GM23338 (cell line): ENCODE data around the gene PPARD. TPM values are rescaled to one million over a fixed set of nuclear protein-coding genes. Genes with fewer than 3 reads are reported as not detected.

Experiments used
- ATAC-seq: fragments of 200-7000 bp; cut with Tn5 transposase; 3 replicates; pipeline ENCODE4 v1.9.1; 2020
- DNase-seq: peaks from one replicate; pipeline ENCODE4 v3.0.0-alpha.2; 2015; ENCODE audit warnings: low spot score
- H2AFZ ChIP-seq: fragments of 200-600 bp; sonication (generic); 2 replicates; pipeline ENCODE4 v1.8.0; 2016; ENCODE audit warnings: antibody characterized with exemption, mild to moderate bottlenecking, moderate library complexity
- H3F3A ChIP-seq: fragments of 200-600 bp; sonication (generic); replicated peaks from 2 replicates; pipeline ENCODE4 v1.8.0; 2017; ENCODE audit warnings: antibody characterized with exemption, mixed run types, low read depth
- H3K27ac ChIP-seq: fragments of 200-600 bp; sonication (generic); 2 replicates; pipeline ENCODE4 v1.6.1; 2016; ENCODE audit warnings: low read depth
- H3K27me3 ChIP-seq: fragments of 200-600 bp; sonication (generic); 2 replicates; pipeline ENCODE4 v1.8.0; 2016; ENCODE audit warnings: mild to moderate bottlenecking, mixed run types, moderate library complexity; ENCODE audit not compliant: insufficient read depth
- H3K36me3 ChIP-seq: fragments of 200-600 bp; sonication (generic); 2 replicates; pipeline ENCODE4 v1.8.0; 2016; ENCODE audit warnings: mild to moderate bottlenecking; ENCODE audit not compliant: insufficient read depth
- H3K4me1 ChIP-seq: fragments of 200-600 bp; sonication (generic); 2 replicates; pipeline ENCODE4 v1.8.0; 2016; ENCODE audit warnings: mild to moderate bottlenecking, moderate library complexity; ENCODE audit not compliant: insufficient read depth
- H3K4me2 ChIP-seq: fragments of 200-600 bp; sonication (generic); 2 replicates; pipeline ENCODE4 v1.7.1; 2017; ENCODE audit warnings: mixed run types
- H3K4me3 ChIP-seq: fragments of 200-600 bp; sonication (generic); 2 replicates; pipeline ENCODE4 v1.6.1; 2016; ENCODE audit warnings: mixed run types
- H3K79me2 ChIP-seq: fragments of 200-600 bp; sonication (generic); replicated peaks from 2 replicates; pipeline ENCODE4 v1.8.0; 2017; ENCODE audit warnings: mild to moderate bottlenecking; ENCODE audit not compliant: insufficient read depth
- H3K9me2 ChIP-seq: fragments of 200-600 bp; sonication (generic); 2 replicates; pipeline ENCODE4 v1.8.0; 2017; ENCODE audit not compliant: insufficient read depth
- H4K20me1 ChIP-seq: fragments of 200-600 bp; sonication (generic); replicated peaks from 2 replicates; pipeline ENCODE4 v1.8.0; 2017; ENCODE audit warnings: mild to moderate bottlenecking; ENCODE audit not compliant: insufficient read depth
- H3K27ac Mint-ChIP-seq: 2 replicates; pipeline ENCODE4 v1.8.0; 2020; ENCODE audit warnings: inconsistent platforms, mild to moderate bottlenecking, moderate library complexity, mixed read lengths
- H3K27me3 Mint-ChIP-seq: 3 replicates; pipeline ENCODE4 v1.8.0; 2022; ENCODE audit warnings: low read depth, mild to moderate bottlenecking, moderate library complexity, mixed read lengths, inconsistent platforms; ENCODE audit not compliant: insufficient read depth, poor library complexity
- H3K36me3 Mint-ChIP-seq: 3 replicates; pipeline ENCODE4 v1.8.0; 2021; ENCODE audit warnings: low read depth, mild to moderate bottlenecking, inconsistent platforms, moderate library complexity, mixed read lengths
- H3K4me1 Mint-ChIP-seq: 3 replicates; pipeline ENCODE4 v1.8.0; 2020; ENCODE audit warnings: mild to moderate bottlenecking, inconsistent platforms, mixed read lengths
- H3K4me3 Mint-ChIP-seq: 3 replicates; pipeline ENCODE4 v1.8.0; 2021; ENCODE audit warnings: moderate library complexity, mild to moderate bottlenecking, inconsistent platforms, mixed read lengths
- H3K9me3 Mint-ChIP-seq: 3 replicates; pipeline ENCODE4 v1.8.0; 2020; ENCODE audit warnings: moderate library complexity, mild to moderate bottlenecking, inconsistent platforms, mixed read lengths
- CTCF ChIP-seq, 2 experiments: fragments of 200-600 bp in 1 of 2; sonication (generic) in 1 of 2; conservative IDR thresholded peaks; 2 replicates each; pipeline versions ENCODE4 v1.5.1 to v1.6.1; 2016 to 2017; ENCODE audit warnings: antibody characterized with exemption in 2 of 2, low read depth in 2 of 2, mild to moderate bottlenecking in 2 of 2, moderate library complexity in 1 of 2
- EZH2 ChIP-seq: fragments of 200-600 bp; sonication (generic); IDR thresholded peaks from one replicate; pipeline ENCODE4 v1.8.0; 2017; ENCODE audit warnings: antibody characterized with exemption, mild to moderate bottlenecking, low read depth; ENCODE audit not compliant: unreplicated experiment
- EZH2phosphoT487 ChIP-seq: fragments of 200-600 bp; sonication (generic); IDR thresholded peaks from one replicate; pipeline ENCODE4 v1.8.1; 2018; ENCODE audit warnings: antibody characterized with exemption; ENCODE audit not compliant: unreplicated experiment
- JUNB ChIP-seq: IDR thresholded peaks from one replicate; pipeline ENCODE4 v1.6.1; 2016; ENCODE audit warnings: antibody characterized with exemption; ENCODE audit not compliant: unreplicated experiment
- NANOG ChIP-seq: IDR thresholded peaks from 2 replicates; pipeline ENCODE4 v1.6.1; 2016; ENCODE audit warnings: antibody characterized with exemption, borderline replicate concordance
- POLR2AphosphoS5 ChIP-seq: IDR thresholded peaks from 2 replicates; pipeline ENCODE4 v1.6.1; 2016; ENCODE audit warnings: antibody characterized with exemption, low read depth
- STAT1 ChIP-seq: IDR thresholded peaks from one replicate; pipeline ENCODE4 v1.6.1; 2016; ENCODE audit warnings: antibody characterized with exemption; ENCODE audit not compliant: unreplicated experiment
- ZNF114 ChIP-seq: fragments of 250-450 bp; sonication (Bioruptor Pico); IDR thresholded peaks from 2 replicates; pipeline ENCODE4 v1.5.0; 2020; ENCODE audit warnings: mild to moderate bottlenecking, moderate library complexity
- ZNF331 ChIP-seq: fragments of 250-450 bp; sonication (Bioruptor Pico); IDR thresholded peaks from 2 replicates; pipeline ENCODE4 v1.5.0; 2020; ENCODE audit warnings: low read depth, mild to moderate bottlenecking, moderate library complexity
- polyA plus RNA-seq: library from polyadenylated mRNA; unstranded; fragments of >200 nt; fragmentation: Nextera tagmentation; extraction: Ambion mirVana; gene quantifications from 2 replicates; pipeline ENCODE4 v1.2.1, GENCODE V29; 2016
- total RNA-seq: library from RNA; depleted of rRNA; stranded (reverse); fragments of >200 nt; shearing (Covaris generic); gene quantifications from 2 replicates; pipeline ENCODE4 v1.2.3, GENCODE V29; 2014
- TF ChIP-seq, protein P1 (sequence below): IDR thresholded peaks from one replicate; pipeline ENCODE4 v1.6.1; 2018; ENCODE audit warnings: antibody characterized with exemption; ENCODE audit not compliant: unreplicated experiment

The PPARD gene
- total and polyA plus RNA-seq, 2 experiments from 2014 or later: 5.1 to 9.7 TPM

DNA sequence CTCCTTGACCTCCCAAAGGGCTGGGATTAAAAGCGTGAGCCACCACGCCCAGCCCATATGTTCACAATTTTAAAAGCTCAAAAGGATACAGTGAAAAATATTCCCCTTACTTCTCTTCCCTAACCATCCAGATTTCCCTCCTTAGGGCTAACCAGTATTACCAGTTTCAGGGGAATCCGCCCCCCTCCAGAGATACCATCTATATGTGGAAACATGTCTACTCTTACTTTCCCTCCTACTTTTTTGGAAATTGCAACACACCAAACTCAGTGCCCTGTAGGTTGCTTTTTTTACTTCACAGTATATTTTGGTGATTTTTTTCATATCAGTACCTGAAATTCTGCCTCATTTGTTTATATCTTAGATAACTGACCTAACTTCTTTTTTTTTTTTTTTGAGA is 118.9 kb downstream of the PPARD start (continued):
- TF ChIP-seq, protein P1, sequence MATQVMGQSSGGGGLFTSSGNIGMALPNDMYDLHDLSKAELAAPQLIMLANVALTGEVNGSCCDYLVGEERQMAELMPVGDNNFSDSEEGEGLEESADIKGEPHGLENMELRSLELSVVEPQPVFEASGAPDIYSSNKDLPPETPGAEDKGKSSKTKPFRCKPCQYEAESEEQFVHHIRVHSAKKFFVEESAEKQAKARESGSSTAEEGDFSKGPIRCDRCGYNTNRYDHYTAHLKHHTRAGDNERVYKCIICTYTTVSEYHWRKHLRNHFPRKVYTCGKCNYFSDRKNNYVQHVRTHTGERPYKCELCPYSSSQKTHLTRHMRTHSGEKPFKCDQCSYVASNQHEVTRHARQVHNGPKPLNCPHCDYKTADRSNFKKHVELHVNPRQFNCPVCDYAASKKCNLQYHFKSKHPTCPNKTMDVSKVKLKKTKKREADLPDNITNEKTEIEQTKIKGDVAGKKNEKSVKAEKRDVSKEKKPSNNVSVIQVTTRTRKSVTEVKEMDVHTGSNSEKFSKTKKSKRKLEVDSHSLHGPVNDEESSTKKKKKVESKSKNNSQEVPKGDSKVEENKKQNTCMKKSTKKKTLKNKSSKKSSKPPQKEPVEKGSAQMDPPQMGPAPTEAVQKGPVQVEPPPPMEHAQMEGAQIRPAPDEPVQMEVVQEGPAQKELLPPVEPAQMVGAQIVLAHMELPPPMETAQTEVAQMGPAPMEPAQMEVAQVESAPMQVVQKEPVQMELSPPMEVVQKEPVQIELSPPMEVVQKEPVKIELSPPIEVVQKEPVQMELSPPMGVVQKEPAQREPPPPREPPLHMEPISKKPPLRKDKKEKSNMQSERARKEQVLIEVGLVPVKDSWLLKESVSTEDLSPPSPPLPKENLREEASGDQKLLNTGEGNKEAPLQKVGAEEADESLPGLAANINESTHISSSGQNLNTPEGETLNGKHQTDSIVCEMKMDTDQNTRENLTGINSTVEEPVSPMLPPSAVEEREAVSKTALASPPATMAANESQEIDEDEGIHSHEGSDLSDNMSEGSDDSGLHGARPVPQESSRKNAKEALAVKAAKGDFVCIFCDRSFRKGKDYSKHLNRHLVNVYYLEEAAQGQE: no peak
- no peak for TF ChIP-seq ZNF114

- DNase-seq: no peak
- Mint-ChIP-seq H3K27me3 (peaks cover 9% of the 10 kb centered on the region), H3K9me3 (no peaks in the 10 kb centered on the region; the same call in 2 of the 3 replicates), H3K27ac (no peak overlapping the region), H3K36me3 (peaks cover 61% of the 10 kb centered on the region), H3K4me3 (no peak overlapping the region), H3K4me1 (peaks cover 5% of the 10 kb centered on the region)
- Histone ChIP-seq H2AFZ (no peak overlapping the region), H3K27ac (no peak overlapping the region), H3K4me2 (no peak overlapping the region), H3K4me3 (no peak overlapping the region), H3K9me2 (no peaks in the 10 kb centered on the region), H3K79me2 (peaks cover 1% of the 10 kb centered on the region), H3K27me3 (peaks cover 5% of the 10 kb centered on the region; the same call in 1 of the 2 replicates), H3F3A (peaks cover 3% of the 10 kb centered on the region; the same call in 1 of the 2 replicates), H3K4me1 (peaks cover 5% of the 10 kb centered on the region; the same call in 1 of the 2 replicates), H3K36me3 (no peaks in the 10 kb centered on the region), H4K20me1 (no peaks in the 10 kb centered on the region)
- TF ChIP-seq ZNF331 (CRISPR knock-in tag) (no peak), JUNB (no peak), CTCF (conservative IDR thresholded peaks at IDR 0.05; ENCODE audit: low read depth in 2 of 2) (no peak), STAT1 (no peak), NANOG (no peak)
- no peak for ATAC-seq
These were observed 120.9 kb downstream of the PPARD start for GRCh38 chr6:35463292-35463691.

GRCh38 chr6:35465646-35466045 is 123.3 kb downstream of the PPARD start:
- no peak overlapping the region for H3K4me3 Mint-ChIP-seq
- peaks cover 8% of the 10 kb centered on the region; the same call in 2 of the 3 replicates for H3K9me3 Mint-ChIP-seq
- Histone ChIP-seq H3K9me2 (no peaks in the 10 kb centered on the region), H3K4me3 (no peak overlapping the region), H3K27me3 (peaks cover 5% of the 10 kb centered on the region; the same call in 1 of the 2 replicates), H3K4me2 (no peak overlapping the region), H4K20me1 (peaks cover 18% of the 10 kb centered on the region), H3K36me3 (peaks cover 18% of the 10 kb centered on the region), H3K79me2 (peaks cover 25% of the 10 kb centered on the region), H3F3A (peaks cover 26% of the 10 kb centered on the region), H3K27ac (no peak overlapping the region), H2AFZ (no peak overlapping the region), H3K4me1 (peaks cover 12% of the 10 kb centered on the region)
- ATAC-seq: no peak
- peaks cover 70% of the 10 kb centered on the region for H3K36me3 Mint-ChIP-seq
- H3K4me1 Mint-ChIP-seq: peaks cover 19% of the 10 kb centered on the region
- peaks cover 27% of the 10 kb centered on the region for H3K27me3 Mint-ChIP-seq
- DNase-seq: no peak
- no peak overlapping the region for H3K27ac Mint-ChIP-seq
- TF ChIP-seq STAT1 (no peak), EZH2 (no peak), ZNF331 (CRISPR knock-in tag) (no peak), CTCF (conservative IDR thresholded peaks at IDR 0.05; ENCODE audit: low read depth in 2 of 2) (no peak), EZH2phosphoT487 (no peak), POLR2AphosphoS5 (no peak)
